Neural progenitor cell (in vitro differentiated cells): ENCODE measurements around the gene PSTPIP1. TPM values are rescaled to one million over a fixed set of nuclear protein-coding genes. Genes with fewer than 3 reads are reported as not detected.

Experiments
- DNase-seq: peaks from one replicate; pipeline ENCODE4 v3.0.0-alpha.2; 2016; ENCODE audit warnings: low spot score
- H2AFZ ChIP-seq: fragments of 200-600 bp; sonication (generic); replicated peaks from 2 replicates; pipeline ENCODE4 v1.6.1; 2016; ENCODE audit warnings: antibody characterized with exemption
- H3F3A ChIP-seq: fragments of 200-600 bp; sonication (generic); 2 replicates; pipeline ENCODE4 v1.6.1; 2016; ENCODE audit warnings: antibody characterized with exemption, low read depth
- H3K27ac ChIP-seq: fragments of 200-600 bp; sonication (generic); 2 replicates; pipeline ENCODE4 v1.5.1; 2016; ENCODE audit warnings: mild to moderate bottlenecking
- H3K27me3 ChIP-seq: fragments of 200-600 bp; sonication (generic); 2 replicates; pipeline ENCODE4 v1.6.1; 2016; ENCODE audit warnings: mild to moderate bottlenecking, moderate library complexity
- H3K36me3 ChIP-seq: fragments of 200-600 bp; sonication (generic); 2 replicates; pipeline ENCODE4 v1.5.1; 2016
- H3K4me1 ChIP-seq: fragments of 200-600 bp; sonication (generic); 2 replicates; pipeline ENCODE4 v1.6.1; 2016; ENCODE audit warnings: mixed run types
- H3K4me2 ChIP-seq: fragments of 200-600 bp; sonication (generic); 2 replicates; pipeline ENCODE4 v1.6.1; 2016
- H3K4me3 ChIP-seq: fragments of 200-600 bp; sonication (generic); 2 replicates; pipeline ENCODE4 v1.5.1; 2016
- H3K79me2 ChIP-seq: fragments of 200-600 bp; sonication (generic); 2 replicates; pipeline ENCODE4 v1.6.1; 2016; ENCODE audit warnings: low read depth
- H3K9ac ChIP-seq: fragments of 200-600 bp; sonication (generic); 2 replicates; pipeline ENCODE4 v1.6.1; 2016
- H3K9me3 ChIP-seq: fragments of 200-600 bp; sonication (generic); 2 replicates; pipeline ENCODE4 v1.5.1; 2016; ENCODE audit warnings: low read depth
- H4K20me1 ChIP-seq: fragments of 200-600 bp; sonication (generic); 2 replicates; pipeline ENCODE4 v1.6.1; 2016; ENCODE audit warnings: low read depth
- H3K27ac Mint-ChIP-seq: 3 replicates; pipeline ENCODE4 v1.8.0; 2021; ENCODE audit warnings: mixed read lengths
- H3K27me3 Mint-ChIP-seq: 2 replicates; pipeline ENCODE4 v1.8.0; 2022; ENCODE audit warnings: low read depth, mild to moderate bottlenecking, inconsistent platforms, moderate library complexity, mixed read lengths; ENCODE audit not compliant: insufficient read depth
- H3K36me3 Mint-ChIP-seq: 3 replicates; pipeline ENCODE4 v1.8.0; 2021; ENCODE audit warnings: mixed read lengths
- H3K4me1 Mint-ChIP-seq: 3 replicates; pipeline ENCODE4 v1.8.0; 2021; ENCODE audit warnings: mixed read lengths
- H3K4me3 Mint-ChIP-seq: 3 replicates; pipeline ENCODE4 v1.8.0; 2021; ENCODE audit warnings: mild to moderate bottlenecking, moderate library complexity, mixed read lengths
- H3K9me3 Mint-ChIP-seq: 3 replicates; pipeline ENCODE4 v1.8.0; 2020; ENCODE audit warnings: mixed read lengths
- CTCF ChIP-seq: fragments of 200-600 bp; sonication (generic); IDR thresholded peaks from 2 replicates; pipeline ENCODE4 v1.5.1; 2017; ENCODE audit warnings: antibody characterized with exemption, mild to moderate bottlenecking
- EZH2 ChIP-seq: fragments of 200-600 bp; sonication (generic); IDR thresholded peaks from 2 replicates; pipeline ENCODE4 v1.6.1; 2017; ENCODE audit warnings: antibody characterized with exemption, mild to moderate bottlenecking, moderate library complexity
- EZH2phosphoT487 ChIP-seq: fragments of 200-600 bp; sonication (generic); IDR thresholded peaks from 2 replicates; pipeline ENCODE4 v1.6.1; 2017; ENCODE audit warnings: antibody characterized with exemption
- total RNA-seq: library from RNA; depleted of rRNA; stranded (reverse); fragments of >200 nt; gene quantifications from 2 replicates; pipeline ENCODE4 v1.2.3, GENCODE V29; 2015; ENCODE audit warnings: low replicate concordance

PSTPIP1 gene
- total RNA-seq, 1 donor from 2014 or later, result 0.19 TPM

- TF ChIP-seq EZH2phosphoT487 (no peak), EZH2 (no peak), CTCF (no peak)
- H3K36me3 Mint-ChIP-seq, result no peaks in the 10 kb centered on the region
- H3K4me1 ChIP-seq, result no peaks in the 10 kb centered on the region
Observed at GRCh38 chr15:77001351-77001750, 6.4 kb downstream of the PSTPIP1 start.

GRCh38 chr15:77001966-77002365 lies 7.0 kb downstream of the PSTPIP1 start:
- TF ChIP-seq EZH2 (no peak), CTCF (no peak), EZH2phosphoT487 (no peak)
- no peak overlapping the region for H3K27ac ChIP-seq
- H3K27me3 Mint-ChIP-seq, result peaks cover 2% of the 10 kb centered on the region
- H3K9me3 ChIP-seq, result no peaks in the 10 kb centered on the region
- no peak for DNase-seq
- H3K4me2 ChIP-seq, result no peak overlapping the region
- H2AFZ ChIP-seq, result no peak overlapping the region
- H3K4me1 Mint-ChIP-seq, result peaks cover 16% of the 10 kb centered on the region
- no peaks in the 10 kb centered on the region for H3K79me2 ChIP-seq
- no peaks in the 10 kb centered on the region for H4K20me1 ChIP-seq
- H3K4me1 ChIP-seq, result no peaks in the 10 kb centered on the region
- no peak overlapping the region for H3K27ac Mint-ChIP-seq
- no peaks in the 10 kb centered on the region for H3F3A ChIP-seq
- no peak overlapping the region for H3K4me3 Mint-ChIP-seq
- no peaks in the 10 kb centered on the region for H3K27me3 ChIP-seq
- H3K36me3 Mint-ChIP-seq, result no peaks in the 10 kb centered on the region
- no peak overlapping the region for H3K4me3 ChIP-seq
- no peaks in the 10 kb centered on the region for H3K9me3 Mint-ChIP-seq
- H3K36me3 ChIP-seq, result no peaks in the 10 kb centered on the region
- H3K9ac ChIP-seq, result no peak overlapping the region

More at GRCh38 chr15:77001351-77001750, 6.4 kb downstream of the PSTPIP1 start:
- H3K27me3 ChIP-seq, result no peaks in the 10 kb centered on the region
- H4K20me1 ChIP-seq, result no peaks in the 10 kb centered on the region
- H3F3A ChIP-seq, result no peaks in the 10 kb centered on the region
- Mint-ChIP-seq H3K27ac (no peak overlapping the region), H3K27me3 (peaks cover 2% of the 10 kb centered on the region), H3K4me1 (peaks cover 16% of the 10 kb centered on the region), H3K4me3 (no peak overlapping the region), H3K9me3 (no peaks in the 10 kb centered on the region)
- H2AFZ ChIP-seq, result peak overlapping the region; percentile 34
- H3K4me3 ChIP-seq, result no peak overlapping the region
- H3K36me3 ChIP-seq, result no peaks in the 10 kb centered on the region
- no peaks in the 10 kb centered on the region for H3K79me2 ChIP-seq
- H3K27ac ChIP-seq, result no peak overlapping the region
- no peaks in the 10 kb centered on the region for H3K9me3 ChIP-seq
- DNase-seq, result no peak
- H3K4me2 ChIP-seq, result no peak overlapping the region
- no peak overlapping the region for H3K9ac ChIP-seq

GRCh38 chr15:77002436-77002835 lies 7.5 kb downstream of the PSTPIP1 start:
- Mint-ChIP-seq H3K9me3 (no peaks in the 10 kb centered on the region), H3K4me3 (no peak overlapping the region), H3K27me3 (peaks cover 2% of the 10 kb centered on the region), H3K4me1 (peaks cover 15% of the 10 kb centered on the region), H3K36me3 (no peaks in the 10 kb centered on the region), H3K27ac (peak overlapping the region; percentile 40)
- H3K4me2 ChIP-seq, result no peak overlapping the region
- TF ChIP-seq EZH2phosphoT487 (no peak), EZH2 (no peak), CTCF (no peak)
- no peaks in the 10 kb centered on the region for H4K20me1 ChIP-seq
- H3K79me2 ChIP-seq, result no peaks in the 10 kb centered on the region
- H3K9me3 ChIP-seq, result no peaks in the 10 kb centered on the region
- no peak overlapping the region for H3K27ac ChIP-seq
- no peak overlapping the region for H2AFZ ChIP-seq
- DNase-seq, result no peak
- no peaks in the 10 kb centered on the region for H3F3A ChIP-seq
- no peaks in the 10 kb centered on the region for H3K36me3 ChIP-seq
- no peaks in the 10 kb centered on the region for H3K4me1 ChIP-seq
- no peaks in the 10 kb centered on the region for H3K27me3 ChIP-seq
- H3K4me3 ChIP-seq, result no peak overlapping the region
- H3K9ac ChIP-seq, result no peak overlapping the region
